Cerebellar nuclear complex (tissue), 1 donor: ENCODE results near the gene ZNF845.
"Not testable (repeated sequence)": the region's sequence is repeated elsewhere in the genome, so short reads cannot be mapped to it uniquely, and the experiment has no call there.

Experiments used
- DNase-seq, 2 experiments: peaks; one replicate each; lab custom pipeline; 2025; lab: John Stamatoyannopoulos, UW

Gene ZNF845

DNA sequence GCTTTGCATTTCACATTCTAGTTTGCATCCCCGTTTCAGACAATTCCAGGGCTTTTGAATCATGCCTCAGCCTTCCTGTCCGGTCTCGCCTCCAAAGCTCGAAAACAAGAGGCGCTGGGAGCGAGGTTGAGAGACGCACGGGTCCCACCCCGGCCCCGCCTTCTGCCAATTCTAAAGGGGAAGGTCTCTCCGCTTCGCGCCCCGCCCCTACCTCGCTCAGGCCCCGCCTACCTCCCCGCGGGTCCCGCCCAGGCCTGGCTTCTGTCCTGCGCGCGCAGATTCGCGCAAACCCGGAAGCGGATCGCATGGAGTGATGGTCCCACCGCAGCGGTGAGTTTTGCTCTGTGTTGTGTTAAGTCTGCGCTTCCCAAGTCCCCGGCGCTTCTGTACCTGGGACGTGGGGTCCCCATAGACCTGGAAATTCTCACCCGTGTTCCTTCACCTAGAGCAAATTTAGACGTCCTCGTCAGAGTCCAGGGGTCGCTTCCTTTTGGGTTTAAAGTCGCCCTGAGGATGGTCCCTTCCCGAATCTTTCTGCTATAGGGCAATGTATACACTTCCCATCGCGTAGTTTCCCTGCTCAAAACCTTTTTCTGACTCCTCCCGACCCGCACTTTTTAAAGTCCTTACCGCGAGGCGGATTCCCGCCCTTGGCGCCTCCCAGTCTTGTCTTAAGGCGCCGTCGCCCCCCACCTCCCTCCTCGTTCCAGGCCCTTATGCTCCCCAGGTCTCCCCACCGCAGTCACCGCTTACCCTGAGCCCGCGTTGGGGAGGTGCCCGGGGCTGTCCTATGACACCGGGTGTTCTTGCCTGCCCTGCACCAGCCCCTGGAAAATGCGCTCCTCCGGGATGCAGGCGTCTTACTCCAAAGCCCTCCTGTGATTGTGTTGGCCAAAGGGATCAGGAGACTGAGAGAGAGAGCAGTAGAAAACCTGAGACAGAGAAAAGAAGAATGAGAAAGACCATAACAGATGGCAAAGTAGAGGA lies at the start of gene ZNF845:
ZNF845 (plus strand) TSS at position 287 of the 987 bp plus-strand sequence. CDS start 7,559 bp downstream, outside the sequence.
- DNase-seq = peak; percentile 21 to 74

DNA sequence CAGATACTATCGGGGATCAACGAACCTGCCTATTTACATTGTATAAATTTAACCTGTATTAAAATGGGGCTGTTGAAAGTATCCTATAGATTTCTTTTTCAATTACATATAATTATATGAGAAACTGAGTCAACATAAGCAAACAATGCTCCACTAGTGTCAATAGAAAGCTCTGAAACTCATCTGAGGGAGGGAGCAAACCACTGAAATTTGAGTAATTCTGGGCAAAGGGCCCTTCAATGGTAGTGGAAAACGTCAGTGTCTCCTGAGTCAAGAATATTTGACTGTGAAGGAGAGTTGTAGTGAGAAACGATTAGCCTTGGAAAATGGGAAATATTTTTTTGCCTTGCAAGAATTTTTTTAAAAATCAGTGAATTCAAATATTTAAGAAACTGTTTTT lies 48.5 kb upstream of the ZNF845 start:
- no peak for DNase-seq

DNA sequence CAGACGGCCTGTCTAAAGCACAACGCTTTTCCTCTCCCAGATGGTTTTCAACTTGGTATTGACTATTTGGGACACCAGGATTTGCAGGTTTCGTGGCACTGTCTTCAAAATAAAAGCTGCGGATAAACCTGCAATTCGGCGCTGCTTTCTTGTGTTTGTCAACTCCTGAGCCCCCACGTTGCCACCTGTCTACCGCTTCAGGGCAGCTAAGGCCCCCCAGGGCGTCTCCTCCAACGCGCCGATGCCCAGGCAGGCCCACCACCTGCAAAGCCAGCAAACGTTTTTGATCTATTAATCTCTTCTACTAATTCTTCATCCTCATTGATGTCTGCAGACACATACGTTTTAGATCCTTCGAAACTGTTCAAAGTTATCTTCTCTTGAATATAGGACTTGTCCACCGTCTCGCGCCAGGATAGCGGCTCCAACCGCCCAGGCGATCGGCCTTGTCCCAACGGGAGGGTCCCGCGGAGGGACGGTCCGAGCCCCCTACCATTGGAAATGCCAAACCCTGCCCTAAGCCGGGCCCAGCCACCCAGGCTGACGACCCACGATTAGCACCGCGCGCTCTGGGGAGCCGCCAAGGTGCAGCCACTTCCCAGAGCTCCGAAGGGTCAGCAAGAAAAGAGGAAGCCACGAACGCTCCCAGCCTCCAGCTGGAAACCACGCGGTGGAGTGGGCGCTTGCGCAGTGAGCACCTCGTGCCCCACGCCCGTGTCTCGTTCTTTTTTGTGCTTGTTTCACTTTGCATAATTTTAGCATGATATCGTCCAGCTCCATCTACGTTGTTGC lies 42.6 kb upstream of the ZNF845 start:
- DNase-seq = no peak

DNA sequence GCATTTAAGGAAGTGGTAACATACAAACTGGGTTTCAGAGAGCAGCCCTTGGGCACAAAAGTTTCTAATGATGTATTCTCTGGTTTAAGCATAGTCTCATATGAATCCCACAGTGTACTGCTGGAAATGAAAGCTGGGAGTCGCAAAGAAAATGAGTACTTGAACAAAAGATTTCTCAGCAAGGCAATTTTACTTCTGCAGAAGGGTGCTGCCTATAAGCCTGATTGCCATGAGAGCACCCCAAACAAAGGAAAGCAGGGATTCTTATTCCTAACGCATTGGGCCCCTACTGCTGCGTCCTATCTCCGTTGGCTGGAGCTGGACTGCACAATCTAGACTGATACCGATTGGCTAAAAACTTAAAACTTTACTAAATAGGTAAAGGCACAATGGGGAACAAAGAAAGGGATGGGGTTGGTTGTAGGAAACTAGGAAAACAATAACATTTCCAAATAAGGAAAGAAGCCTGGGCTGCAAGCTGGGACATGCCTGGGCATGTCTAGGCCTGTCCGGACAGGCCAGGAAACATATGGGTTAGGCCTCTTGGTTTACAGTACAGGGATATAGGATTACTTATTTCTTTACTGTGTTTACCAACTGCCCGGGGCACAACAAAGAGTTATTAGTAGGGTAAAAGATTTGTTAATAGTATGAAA lies 38.6 kb upstream of the ZNF845 start:
- no peak for DNase-seq

DNA sequence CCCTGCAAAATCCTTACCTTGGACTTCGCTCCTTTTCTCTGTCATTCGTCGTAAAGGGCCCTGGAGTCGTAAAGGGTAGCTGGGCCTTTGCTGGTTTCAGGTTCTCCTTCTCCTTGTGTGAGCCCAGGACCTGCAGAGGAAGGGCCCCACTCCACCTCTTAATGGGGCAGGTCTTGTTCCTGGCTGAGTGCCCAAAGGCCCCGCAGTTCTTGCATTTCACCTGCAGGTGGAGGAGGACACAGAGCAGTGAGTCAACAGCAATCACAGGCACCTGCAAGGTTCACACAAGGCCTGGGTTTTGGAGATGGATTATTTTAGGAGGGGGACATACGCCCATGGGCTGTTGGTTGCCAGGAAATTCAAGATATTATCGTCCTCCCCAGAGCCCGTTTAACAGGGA lies 32.2 kb upstream of the ZNF845 start:
- not testable (repeated sequence) for DNase-seq

DNA sequence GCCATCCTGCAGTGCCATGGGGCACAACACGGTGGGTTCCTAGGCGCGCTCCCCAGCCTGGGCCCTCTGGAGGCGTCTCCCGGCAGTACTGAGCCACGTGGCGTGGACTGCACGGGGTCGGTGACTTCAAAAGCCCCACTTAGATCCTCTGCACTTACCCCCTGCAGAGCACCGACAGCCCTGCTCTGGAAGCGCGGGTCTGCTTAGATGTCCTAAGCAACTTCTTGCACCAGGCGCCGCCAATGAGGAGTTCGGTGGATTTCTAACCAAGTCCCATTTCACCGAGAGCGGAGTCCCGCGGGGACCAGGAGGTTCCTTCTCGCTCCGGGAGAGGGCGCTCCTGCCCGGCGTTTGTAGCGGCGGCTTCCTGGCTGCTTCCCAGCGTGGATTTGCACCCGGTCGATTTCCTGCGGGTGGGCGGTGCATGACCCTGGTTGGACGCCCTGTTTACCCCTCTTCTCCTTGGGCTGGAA lies 25.2 kb upstream of the ZNF845 start:
- no peak for DNase-seq

DNA sequence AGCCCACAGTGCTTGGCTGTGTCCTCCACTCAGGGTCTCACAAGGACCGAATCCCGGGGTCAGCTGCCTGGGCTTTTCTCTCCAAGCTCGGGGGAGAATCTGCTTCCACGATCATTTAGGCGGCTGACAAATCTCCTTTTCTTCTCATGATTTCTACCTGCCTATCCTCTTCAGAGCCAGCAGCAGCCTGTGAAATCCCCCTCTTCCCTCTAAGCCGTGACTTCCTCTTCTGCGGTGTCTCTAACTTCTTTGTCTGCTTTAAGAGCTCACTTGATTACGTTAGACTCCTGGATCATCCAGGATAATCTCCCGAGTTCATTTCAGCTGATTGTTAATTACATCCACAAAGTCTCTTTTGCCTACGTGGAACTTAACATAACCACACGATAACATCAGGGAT lies 22.5 kb upstream of the ZNF845 start:
- DNase-seq = no peak

DNA sequence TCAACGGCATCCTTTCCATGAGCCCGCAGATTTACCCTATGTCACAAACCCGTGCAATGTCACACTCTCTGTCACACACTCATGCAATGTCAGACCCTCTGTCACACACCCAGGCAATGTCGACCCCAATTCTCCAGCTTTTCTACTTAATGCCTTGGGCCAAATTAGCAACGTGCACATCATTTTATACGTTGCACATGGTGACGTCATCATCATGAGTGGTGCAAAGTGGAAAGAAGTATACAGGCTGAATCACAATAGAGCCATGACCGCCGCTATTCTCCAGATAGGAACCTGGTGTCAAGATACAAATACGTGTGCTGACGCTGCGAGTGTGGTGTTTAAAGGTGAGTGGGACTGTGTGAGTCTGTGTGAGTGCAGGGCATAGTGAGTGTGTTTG lies 21.7 kb upstream of the ZNF845 start:
- no peak for DNase-seq

DNA sequence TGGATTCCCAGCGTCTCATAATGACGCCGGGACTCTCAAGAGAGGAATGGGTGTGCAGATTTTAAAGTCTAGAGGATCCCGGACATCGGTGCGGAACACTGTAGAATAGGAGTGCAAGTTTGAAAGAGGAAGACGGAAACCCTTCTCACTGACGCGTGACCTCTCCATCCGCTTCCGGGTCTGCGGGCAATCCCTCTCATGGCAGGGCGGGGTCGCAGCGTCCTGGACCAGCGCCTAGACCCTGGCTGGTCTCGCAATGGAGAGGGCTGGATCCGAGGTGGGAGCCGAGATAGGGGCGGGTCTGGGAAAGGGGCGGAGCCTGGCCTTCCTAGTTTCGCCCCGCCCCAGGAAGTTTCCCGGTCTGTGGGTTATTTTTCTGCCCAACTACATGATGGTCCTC lies 4.6 kb upstream of the ZNF845 start:
- DNase-seq = no peak

DNA sequence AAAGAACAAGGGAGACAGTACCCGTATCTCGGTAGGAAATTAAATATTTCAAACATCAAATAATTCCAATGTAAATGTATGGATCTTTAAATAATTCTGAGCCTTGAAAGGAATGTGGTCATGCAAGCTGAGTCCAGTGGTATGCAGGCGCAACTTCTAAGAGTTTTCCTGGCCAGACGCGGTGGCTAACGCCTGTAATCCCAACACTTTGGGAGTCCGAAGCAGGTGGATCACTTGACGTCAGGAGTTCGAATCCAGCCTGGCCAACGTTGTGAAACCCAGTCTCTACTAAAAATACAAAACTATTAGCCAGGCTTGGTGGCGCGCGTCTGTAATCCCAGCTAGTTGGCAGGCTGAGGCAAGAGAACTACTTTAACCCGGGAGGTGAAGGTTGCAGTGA lies 1.1 kb upstream of the ZNF845 start:
- DNase-seq = no peak

DNA sequence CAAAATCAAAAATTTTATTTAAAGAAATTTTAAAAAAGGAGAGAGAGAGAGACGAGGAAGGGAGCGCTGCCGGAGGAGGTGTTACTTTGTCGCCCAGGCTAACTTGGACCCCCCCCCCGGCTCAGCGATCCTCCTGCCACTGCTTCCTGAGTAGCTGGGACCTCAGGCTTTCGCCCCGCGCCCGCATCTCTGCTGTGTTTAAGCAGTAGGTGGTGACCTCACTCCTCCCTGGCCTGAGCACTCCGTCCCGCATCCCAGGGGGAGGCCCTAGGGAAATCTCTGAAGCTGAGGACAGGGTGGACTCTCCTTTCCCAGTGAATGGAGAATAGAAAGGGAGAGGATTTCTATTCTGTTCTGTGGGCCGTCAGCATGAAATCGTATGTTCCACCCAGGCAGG lies 485 bp upstream of the ZNF845 start:
- peak in 1 of 2 experiments; percentile 14 for DNase-seq

DNA sequence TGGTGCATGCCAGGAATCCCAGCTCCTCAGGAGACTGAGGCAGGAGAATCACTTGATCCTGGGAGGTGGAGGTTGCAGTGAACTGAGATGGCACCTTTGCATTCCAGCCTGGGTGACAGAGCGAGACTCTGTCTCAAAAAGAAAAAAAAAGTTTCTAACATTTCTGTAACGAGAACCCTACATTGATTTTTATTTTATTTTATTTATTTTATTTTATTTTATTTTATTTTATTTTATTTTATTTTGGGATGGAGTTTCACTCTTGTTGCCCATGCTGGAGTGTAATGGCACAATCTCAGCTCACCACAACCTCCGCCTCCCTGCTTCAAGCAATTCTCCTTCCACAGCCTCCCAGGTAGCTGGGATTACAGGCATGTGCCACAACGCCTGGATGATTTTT lies 10.9 kb downstream of the ZNF845 start:
- not testable (repeated sequence) for DNase-seq

DNA sequence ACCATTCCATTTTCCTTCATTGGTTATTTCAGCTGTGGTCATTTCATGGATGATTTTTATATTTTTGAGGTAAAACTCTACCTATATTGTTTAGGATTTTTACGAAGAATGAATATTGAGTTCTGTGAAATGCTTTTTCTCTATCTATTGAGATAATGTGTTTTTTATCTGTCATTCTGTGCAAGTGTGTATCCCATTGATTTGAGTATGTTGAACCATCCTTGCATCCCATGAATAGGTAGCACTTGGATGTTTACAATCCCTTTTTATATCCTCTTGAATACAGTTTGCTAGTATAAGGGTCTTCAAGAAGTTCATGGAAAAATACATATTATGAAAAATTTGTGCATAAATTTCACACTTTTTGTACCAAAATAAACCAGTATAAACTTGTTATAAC lies 22.2 kb downstream of the ZNF845 start:
- no peak for DNase-seq

DNA sequence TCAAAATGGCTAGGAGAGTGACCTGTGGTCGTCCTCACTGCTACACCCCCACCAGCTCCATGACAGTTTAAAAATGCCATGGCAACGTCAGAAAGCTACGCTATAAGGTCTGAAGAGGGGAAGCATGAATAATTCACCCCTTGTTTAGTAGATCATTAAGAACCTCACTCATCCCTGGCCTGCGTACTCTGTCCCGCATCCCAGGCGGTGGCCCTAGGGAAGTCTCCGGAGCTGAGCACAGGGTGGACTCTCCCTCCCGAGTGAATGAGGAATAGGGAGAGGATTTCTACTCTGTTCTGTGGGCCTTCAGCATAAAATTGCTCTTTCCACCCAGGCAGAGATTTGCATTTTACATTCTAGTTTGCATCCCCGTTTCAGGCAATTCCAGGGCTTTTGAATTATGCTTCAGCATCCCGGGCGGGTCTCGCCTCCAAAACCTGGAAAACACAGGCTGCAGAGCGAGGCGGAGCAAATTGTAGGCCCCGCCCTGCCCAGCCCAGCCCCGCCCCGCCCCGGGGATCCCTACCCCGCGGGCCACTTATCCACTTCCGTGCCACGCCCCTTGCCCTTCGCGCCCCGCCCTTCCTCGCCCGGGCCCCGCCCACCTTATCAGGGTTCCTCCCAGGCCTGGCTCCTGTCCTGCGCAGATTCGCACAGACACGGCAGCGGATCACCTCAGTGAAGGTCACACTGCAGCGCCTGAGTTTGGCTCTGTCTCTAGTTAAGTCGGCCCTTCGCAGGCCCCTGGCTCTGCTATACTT lies 24.5 kb downstream of the ZNF845 start:
- DNase-seq = no peak

DNA sequence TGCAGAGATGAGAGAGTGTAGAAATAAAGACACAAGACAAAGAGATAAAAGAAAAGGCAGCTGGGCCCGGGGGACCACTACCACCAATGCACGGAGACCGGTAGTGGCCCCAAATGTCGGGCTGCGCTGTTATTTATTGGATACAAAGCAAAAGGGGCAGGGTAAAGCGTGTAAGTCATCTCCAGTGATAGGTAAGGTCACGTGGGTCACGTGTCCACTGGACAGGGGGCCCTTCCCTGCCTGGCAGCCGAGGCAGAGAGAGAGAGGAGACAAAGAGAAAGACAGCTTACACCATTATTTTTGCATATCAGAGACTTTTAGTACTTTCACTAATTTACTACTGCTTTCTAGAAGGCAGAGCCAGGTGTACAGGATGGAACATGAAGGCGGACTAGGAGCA lies 26.5 kb downstream of the ZNF845 start:
- DNase-seq = not testable (repeated sequence)

DNA sequence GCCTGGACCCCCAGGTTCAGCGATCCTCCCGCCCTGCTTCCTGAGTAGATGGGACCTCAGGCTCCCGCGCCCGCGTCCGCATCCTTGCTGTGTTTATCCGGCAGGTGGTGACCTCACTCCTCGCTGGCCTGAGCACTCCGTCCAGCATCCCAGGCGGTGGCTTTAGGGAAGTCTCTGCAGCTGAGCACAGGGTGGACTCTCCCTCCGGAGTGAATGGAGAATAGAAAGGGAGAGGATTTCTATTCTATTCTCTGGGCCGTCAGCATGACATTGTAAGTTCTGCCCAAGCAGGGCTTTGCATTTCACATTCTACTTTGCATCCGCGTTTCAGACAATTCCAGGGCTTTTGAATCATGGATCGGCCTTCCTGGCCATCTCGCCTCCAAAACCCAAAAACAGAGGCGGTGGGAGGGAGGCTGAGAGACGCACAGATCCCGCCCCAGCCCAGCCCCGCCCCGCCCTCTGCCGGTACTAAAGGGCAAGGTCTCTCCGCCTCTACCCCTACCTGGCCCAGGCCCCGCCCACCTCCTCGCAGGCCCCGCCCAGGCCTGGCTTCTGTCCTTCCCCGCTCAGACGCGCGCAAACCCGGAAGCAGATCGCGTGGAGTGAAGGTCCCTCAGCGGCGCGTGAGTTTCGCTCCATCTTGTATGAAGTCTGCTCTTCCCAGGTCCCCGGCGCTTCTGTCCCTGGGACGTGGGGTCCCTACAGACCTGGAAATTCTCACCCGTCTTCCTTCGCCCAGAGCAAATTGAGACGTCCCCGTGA lies 31.8 kb downstream of the ZNF845 start, which contains the start of gene ZNF525:
ZNF525 (plus strand) TSS at position 572 of the 765 bp plus-strand sequence. CDS start 6,577 bp downstream, outside the sequence.
- peak; percentile 49 to 68 for DNase-seq

DNA sequence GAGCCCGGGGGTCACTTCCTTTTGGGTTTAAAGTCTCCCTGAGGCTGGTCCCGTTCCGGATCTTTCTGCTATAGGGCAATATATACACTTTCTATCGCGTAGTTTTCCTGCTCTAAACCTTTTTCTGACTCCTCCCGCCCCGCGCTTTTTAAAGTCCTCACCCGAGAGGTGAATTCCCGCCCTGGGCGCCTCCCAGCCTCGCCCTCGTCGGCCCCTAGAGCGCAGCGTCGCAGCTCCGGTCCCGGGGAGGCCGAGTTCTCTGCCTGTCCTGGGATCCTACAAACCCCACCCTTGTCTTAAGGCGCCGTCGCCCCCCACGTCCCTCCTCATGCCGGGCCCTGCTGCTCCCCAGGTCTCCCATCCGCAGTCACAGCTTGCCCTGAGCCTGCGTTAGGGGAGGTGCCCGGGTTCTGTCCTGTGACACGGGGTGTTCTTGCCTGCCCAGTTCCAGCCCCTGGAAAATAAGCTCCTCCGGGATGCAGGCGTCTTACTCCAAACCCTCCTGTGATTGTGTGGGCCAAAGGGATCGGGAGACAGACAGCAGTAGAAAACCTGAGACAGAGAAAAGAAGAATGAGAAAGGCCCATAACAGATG lies 32.4 kb downstream of the ZNF845 start:
- DNase-seq = no peak

DNA sequence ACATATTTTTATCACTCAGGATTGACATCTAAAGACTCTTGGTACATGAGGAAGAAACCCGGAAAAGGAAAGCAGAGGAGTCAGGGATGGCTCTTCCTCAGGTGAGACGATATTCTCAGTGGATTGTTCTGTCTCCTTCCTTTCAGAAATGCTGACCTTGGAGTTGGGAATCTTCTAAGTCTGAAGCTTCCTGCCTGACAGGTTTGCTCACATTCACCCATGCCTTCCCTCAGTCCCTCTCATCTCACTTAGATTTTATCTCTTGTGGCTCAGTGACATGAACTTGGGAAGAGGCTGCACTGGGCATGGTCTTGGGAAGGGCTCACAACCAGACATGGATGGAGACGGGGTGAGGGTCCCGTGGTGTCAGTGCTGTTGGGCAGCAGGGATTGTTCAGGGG lies 38.6 kb downstream of the ZNF845 start:
- no peak for DNase-seq

DNA sequence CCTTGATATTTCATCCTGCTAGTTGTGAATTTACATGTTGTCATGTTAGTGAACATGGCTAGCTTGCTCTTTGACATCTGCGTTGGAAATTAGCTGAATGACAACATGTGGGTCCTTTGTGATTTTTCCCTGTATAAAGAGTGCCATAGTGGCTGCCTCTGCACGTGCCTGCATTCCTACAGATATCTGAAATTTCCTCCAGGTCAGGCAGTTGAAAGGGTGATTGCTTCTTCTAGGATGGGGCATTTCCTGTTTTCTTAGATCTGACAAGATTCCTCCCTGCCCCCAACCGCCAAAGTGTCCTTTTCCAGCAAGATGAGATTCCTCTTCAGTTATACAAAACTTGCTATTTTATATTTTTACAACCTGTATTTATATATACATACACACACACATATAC lies 40.7 kb downstream of the ZNF845 start:
- no peak for DNase-seq

DNA sequence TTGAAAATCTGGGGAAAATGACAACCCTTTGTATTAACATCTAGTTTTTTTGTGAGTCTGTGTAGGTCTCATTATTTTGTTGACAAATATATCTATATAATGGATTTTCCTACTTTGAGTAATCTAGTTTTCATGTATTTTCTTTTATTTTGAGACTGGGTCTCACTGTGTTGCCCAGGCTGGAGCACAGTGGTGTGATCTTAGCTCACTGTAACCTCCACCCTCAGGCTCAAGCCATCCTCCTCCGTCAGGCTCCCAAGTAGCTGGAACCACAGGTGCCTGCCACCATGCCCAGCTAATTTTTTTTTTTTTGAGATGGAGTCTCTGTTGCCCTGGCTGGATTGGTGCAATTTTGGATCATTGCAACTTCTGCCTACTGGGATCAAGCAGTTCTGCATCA lies 41.2 kb downstream of the ZNF845 start:
- DNase-seq = no peak
